HG02571 (cell line): Measurements from ENCODE around the gene UBB.
A peak's percentile ranks its signal among the peaks of the same experiment; 100 is the strongest.

Experiments used
- ATAC-seq: cut with Tn5 transposase; IDR thresholded peaks from one replicate; pipeline ENCODE4 v1.9.1; 2021; ENCODE audit warnings: mild to moderate bottlenecking, moderate library complexity; ENCODE audit not compliant: unreplicated experiment

UBB gene

DNA sequence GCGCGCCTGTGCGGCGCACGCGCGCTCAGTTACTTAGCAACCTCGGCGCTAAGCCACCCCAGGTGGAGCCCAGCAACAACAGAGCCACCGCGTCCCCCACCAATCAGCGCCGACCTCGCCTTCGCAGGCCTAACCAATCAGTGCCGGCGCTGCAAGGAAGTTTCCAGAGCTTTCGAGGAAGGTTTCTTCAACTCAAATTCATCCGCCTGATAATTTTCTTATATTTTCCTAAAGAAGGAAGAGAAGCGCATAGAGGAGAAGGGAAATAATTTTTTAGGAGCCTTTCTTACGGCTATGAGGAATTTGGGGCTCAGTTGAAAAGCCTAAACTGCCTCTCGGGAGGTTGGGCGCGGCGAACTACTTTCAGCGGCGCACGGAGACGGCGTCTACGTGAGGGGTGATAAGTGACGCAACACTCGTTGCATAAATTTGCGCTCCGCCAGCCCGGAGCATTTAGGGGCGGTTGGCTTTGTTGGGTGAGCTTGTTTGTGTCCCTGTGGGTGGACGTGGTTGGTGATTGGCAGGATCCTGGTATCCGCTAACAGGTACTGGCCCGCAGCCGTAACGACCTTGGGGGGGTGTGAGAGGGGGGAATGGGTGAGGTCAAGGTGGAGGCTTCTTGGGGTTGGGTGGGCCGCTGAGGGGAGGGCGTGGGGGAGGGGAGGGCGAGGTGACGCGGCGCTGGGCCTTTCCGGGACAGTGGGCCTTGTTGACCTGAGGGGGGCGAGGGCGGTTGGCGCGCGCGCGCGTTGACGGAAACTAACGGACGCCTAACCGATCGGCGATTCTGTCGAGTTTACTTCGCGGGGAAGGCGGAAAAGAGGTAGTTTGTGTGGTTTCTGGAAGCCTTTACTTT is at the start of gene UBB:
Gene UBB (plus strand): TSS at position 452 of the 856 bp plus-strand sequence. CDS start 817 bp downstream, outside the sequence.
- peak; percentile 92 for ATAC-seq

- no peak for ATAC-seq
Measured at GRCh38 chr17:16338391-16338790, 42.5 kb upstream of the UBB start.

DNA sequence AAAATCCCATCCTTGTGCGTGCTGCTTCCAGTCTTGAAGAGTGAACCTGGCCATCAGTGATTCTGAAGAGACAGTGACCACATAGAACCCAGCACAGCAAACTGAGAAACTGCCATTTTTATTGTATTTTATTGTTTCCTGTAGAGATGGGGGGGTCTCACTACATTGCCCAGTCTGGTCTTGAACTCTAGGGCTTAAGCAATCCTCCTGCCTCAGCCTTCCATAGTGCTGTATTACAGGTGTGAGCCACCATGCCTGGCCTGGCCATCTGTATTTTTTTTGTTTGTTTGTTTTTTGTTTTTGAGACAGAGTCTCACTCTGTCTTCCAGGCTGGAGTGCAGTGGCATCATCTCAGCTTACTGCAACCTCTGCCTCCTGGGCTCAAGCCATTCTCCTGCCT is 41.5 kb upstream of the UBB start:
- ATAC-seq, result no peak

DNA sequence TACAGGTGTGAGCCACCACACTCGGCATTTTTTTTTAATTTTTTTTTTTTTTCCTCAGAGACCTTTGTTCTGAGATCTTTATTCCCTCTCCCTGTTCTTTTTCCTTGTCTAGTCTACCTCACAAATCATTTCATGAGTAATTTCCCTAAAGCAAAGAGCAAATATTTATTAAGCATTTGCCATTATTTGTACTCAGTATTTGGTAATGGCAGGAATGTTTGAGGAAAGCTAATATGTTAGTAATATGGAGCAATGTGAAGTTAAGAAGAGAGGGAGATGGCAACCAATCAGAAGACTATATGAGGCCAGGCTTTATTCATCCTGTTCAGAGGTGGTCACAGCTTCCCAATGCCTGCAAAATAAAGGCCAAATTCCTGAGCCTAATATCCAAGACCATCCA is 40.9 kb upstream of the UBB start:
- no peak for ATAC-seq

GRCh38 chr17:16342979-16343378 is 37.9 kb upstream of the UBB start:
- no peak for ATAC-seq

DNA sequence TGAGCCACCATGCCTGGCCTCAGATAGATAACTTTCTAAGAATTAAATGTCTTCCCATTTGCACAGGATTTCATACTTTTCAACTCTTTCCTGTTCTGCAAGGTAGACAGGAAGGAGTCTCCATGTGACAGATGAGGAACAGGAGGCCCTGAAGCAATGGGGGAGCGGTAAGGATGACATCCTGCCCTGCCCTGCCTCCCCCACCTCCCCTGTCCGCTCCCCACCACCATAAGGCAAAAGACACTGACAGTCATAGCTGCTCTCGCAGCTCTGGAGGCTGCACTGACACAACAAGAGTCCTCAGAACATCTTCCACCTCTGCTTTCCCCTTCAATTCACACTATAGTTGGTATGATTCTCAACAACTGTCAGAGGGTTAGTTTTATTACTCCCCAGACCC is 37.3 kb upstream of the UBB start:
- no peak for ATAC-seq

DNA sequence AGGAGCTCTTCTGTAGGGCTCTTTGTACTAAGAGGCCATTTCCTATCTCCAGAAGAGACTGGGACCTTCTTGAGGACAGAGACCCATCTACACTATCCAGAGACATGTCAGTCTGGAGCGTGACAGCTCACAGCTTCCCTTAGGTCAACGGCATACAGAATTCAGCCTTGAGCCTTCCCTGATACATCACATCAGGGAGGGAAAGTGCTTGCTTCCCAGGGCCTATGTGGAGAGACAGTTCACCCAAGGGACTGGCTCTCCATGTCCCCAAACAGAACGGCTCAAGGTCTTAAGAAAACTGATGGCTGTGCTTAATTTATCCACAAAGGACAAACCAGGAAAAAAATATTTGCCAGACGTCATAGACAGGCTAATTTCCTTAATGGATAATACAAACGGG is 35.3 kb upstream of the UBB start:
- ATAC-seq, result no peak

DNA sequence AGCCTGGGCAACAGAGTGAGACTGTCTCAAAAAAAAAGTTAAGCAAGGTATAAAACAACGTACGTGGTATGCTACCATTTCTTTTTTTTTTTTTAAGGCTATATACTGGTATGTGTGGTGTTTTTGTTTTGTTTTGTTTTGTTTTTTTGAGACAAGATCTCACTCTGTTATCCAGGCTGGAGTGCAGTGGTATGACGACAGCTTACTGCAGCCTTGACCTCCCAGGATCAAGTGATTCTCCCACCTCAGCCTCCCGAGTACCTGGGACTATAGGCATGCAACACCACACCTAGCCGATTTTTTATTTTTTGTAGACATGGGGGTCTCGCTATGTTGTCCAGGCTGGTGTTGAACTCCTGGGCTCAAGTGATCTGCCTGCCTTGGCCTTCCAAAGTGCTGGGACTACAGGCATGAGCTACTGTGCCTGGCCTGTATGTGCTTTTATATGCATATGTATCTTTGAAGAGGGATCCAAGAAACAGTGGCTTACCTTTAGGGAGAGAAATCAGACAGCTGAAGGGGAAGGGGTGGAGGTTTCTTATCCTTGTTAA is 34.1 kb upstream of the UBB start:
- ATAC-seq, result no peak

DNA sequence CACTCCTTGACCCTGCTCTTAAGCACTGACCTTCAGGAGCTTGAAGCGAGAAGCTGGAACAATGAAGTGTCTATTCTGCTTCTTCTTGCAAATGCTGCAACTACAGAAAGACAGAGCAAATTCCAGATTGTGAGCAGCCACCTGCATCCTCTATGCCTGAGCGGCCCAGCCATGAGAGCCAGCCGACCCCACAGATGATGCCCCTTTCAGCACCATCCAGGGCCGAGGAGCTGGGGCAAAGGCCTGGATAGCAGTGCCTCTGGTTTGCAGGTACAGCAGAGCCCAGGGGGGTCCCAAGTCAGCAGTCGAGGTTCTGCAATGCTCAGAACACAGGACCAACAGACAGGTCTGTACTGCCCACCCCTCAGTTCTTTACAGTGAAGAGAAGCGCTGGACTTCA is 32.3 kb upstream of the UBB start:
- ATAC-seq, result no peak

DNA sequence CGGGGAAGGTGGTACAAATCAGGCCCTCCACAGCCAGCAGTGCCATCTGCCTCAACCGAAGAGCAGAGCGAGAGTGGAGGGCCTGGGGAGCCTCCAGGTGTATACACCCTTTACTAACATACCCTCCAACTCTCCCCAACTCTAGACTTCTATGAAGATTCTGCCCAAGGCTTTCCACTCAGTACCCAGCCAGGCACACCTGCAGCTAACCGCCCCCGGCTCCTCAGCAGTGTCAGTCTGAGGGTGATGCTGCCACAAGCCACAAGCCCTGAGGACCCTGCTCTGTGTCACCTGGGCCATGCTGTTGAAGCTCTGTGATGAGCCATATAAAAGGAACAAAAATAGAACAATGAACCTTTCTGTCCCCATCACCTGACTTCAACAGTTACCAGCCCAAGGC is 31.5 kb upstream of the UBB start:
- no peak for ATAC-seq

GRCh38 chr17:16351831-16352230 is 29.1 kb upstream of the UBB start:
- no peak for ATAC-seq

DNA sequence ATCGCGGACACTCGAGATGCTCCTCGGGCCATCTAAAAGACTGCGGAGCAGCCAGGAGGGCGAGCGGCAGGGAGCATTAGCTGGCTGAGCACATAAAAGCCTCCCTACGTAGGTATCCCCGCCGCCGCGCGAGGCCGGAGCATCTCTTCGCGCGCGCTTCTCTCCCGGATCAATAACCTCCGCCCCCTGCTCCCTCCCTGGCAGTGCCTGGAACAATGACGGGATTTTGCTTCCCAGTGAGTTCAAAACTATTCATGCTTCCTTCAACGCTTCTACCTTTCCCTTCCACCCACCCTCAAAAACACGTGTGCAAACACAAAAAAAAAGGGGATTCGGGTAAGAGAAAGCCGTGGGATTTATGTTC is 28.6 kb upstream of the UBB start:
- ATAC-seq, result no peak

DNA sequence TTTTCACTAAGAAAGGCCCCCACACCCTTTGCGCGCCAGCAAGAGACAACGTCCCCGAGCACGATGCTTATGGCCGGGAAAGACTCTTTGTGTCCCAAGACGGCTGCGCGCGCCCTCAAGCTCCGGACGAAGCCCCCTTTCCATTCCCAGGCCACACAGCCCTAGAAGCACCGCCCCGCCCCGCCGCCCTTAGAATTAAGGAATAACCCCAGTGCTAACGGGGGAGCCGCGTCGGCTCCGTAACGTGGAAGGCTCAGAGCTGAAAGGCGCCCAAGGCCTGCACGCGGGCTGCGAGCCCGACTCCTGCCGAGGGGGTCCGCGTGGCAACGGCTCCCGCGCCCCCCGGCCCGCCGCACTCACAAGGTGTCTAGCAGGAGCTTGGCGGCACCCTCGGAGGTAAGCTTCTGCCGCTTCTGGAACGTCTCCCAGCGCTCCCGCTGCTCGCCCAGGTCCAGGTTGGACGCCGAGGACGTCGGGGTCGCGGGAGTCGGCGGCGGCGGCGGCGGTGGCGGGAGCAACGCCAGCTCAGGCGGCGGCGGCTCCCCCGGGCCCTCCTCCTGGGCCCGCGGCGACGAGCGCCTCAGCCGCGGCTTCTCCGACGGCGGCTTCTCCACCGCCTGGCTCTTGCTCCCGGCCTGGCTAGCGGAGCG is 28.1 kb upstream of the UBB start:
- peak; percentile 43 for ATAC-seq

GRCh38 chr17:16353317-16354174 is 27.3 kb upstream of the UBB start, which contains the start of gene CENPV:
TSS of gene CENPV (minus strand) at chr17:16353469. CDS start at chr17:16353436, 33 bp downstream.
- peak; percentile 49 for ATAC-seq

DNA sequence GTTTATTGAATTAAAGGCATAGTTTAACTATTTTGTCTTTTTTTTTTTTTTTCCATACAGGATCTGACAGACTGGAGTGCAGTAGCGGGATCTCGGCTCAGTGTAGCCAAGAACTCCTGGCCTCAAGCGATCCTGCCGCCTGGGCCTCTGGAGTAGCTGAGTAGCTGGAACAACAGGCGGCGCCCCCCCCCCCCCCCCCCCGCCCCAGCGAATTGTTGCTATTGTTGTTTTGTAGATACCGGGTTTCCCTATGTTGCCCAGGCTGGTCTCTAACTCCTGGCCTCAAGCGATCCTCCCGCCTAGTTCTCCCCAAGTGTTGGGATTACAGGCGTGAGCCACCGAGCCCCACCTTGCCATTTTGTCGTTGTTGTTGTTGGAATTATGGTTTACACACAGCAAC is 26.3 kb upstream of the UBB start:
- ATAC-seq, result no peak

- no peak for ATAC-seq
Measured at GRCh38 chr17:16358394-16358793, 22.5 kb upstream of the UBB start.

- ATAC-seq, result no peak
Measured at GRCh38 chr17:16361874-16362273, 19.0 kb upstream of the UBB start.

DNA sequence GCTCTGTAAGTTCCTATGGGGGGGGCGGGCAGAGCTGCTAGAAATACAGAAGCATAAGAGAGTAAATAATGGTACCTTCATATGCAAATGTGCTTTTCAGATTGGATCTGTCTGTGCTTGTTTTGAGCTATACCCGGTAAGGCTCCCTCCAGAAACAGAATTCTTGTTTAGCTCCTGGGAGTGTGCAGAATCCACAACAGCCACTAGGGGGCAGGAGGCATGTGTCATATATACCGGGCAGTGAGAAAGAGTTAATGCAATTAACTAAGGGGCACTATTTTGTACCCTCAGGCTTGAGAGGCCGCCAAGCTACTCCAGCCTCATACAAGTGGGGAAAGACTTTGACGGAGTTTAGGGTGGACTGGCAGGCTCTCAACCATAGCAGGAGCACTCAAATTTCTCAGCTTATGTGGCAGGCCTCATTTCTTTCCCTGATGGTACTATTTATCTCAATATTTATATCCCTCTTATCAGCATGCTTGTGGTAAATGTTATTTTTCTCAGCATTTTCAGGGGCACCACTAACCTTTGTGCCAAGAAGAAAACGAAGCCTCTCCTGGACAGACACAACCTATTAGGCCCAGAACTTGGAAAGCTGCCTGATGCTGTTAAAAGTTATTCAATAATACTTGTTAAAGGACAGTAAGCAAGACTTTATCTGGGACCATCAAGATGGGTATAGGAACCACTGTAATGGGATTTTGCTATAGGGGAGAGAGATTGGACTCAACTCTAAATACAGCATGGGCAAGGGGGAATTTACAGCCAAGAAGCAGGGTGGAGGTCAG is 16.9 kb upstream of the UBB start:
- peak; percentile 75 for ATAC-seq

- no peak for ATAC-seq
Measured at GRCh38 chr17:16364625-16365024, 16.3 kb upstream of the UBB start.

GRCh38 chr17:16371742-16372141 is 9.1 kb upstream of the UBB start:
- no peak for ATAC-seq
